Activated CD4-positive, alpha-beta T cell treated with anti-CD3 and anti-CD28 coated beads, Interleukin-10, Interleukin-2, amounts not matched to agents 100 ng/mL and 50 ng/mL, durations not matched to agents 16 hours and 8 hours (primary cell): ENCODE data around the gene GPC3.
"Not testable (repeated sequence)": the region's sequence is repeated elsewhere in the genome, so short reads cannot be mapped to it uniquely, and the experiment has no call there.

Source experiments
- DNase-seq: peaks from one replicate; pipeline ENCODE4 v3.0.0-alpha.2; 2020

The GPC3 gene

DNA sequence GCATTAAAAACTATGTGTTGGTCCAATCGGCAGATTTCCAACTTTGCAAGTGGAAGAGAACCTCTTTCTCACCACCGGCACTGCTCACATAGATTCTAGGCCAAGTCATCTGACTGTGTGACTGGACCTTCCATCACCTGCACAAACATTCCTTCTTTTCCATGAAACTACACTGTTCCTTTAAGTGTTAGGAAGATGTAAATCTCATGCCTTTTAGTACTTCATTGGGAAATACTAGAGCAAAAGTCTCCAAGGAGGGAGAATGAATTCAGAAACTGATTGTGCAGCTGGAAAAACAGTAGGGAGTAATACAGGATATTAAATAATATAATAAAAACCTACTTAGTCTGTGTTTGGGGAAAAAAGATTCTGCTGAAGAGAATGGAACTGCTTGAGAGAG is 238.2 kb downstream of the GPC3 start:
- no peak for DNase-seq

DNA sequence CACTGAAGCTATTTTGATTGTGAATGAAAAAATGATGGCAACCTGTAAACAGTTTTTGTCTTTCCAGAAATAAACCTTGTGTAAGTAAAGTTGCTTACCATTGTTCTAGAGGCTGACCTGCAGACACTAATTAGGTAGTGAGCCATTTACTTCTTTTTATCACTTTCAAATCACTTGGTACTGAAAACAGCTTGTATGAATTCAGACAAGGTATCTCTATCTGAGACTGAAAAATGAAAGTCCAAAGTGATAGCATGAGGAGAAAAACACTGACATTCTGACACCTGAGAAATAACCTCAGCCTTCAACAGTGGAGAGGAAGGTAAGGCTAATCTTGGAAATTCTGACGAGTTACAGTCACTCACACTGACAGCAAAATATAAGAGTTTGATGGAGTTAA is 238.8 kb downstream of the GPC3 start:
- DNase-seq = no peak

DNA sequence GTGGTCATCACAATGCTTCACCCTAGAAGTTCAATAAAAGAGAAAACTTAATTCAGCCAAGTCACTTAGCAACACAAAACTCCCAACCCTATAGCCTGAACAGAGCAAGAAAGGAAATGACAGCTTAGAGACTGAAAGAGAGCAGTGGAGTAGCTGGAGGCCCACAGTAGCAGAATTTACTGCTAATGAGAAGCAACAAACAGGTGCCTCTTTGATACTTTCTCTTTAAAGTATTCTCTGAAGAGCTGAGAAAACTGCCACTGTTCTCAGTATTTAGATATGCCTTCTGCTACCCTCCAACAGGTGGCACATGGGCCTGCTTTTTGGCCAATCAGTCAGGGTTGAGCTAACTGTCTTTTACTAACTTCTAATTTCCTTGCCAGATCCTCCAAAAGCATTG is 240.0 kb downstream of the GPC3 start:
- no peak for DNase-seq

DNA sequence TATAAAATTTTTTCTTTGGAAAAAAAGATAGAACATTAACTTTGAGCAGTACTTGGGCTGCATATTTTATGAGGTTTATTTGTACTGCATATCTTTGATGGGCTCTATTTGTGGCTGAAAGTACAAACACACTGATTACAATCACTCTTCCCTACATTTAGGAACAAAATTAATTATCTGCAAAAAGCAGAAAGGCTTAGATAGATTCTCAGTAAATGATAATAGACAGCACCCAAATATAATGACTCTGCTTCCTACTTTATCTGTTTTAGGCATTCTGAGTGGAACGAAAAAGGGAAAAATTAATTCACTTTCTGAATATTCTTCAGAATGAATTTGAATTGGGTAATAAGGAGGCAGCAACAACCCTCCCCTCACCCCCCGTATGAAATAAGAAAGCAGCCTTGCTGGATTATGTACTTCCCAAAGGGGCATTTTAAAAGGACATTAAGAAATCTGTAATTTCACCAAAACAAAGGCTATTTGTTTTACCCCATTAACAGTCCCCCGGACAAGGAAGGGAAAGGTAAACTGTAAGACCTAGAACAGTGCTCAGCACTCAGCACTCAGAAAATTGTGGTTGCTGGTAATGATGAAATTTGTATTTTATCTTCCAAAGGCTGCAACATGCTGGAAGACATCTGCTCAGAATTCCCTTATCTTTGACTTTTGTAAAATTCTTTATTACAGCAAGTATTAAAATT is 242.6 kb downstream of the GPC3 start:
- DNase-seq = no peak

DNA sequence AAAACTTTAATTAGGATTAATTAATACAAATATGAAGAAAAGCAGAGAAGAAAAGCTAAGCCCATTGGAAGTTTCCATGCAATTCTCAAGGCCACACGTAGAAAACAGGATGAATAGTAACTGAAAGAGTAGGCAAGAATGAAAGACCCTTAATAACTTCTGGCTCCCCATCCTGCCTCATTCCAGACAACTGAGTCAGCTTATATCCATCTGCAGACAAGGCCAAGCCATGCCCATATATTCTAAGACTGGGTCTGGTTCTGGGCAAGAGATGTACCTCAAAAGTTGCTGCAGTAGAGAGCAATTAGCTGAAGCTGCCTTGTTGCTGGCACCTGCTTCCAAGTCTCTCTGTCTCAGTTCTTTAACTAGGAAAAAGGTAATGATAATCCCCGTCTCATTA is 244.1 kb downstream of the GPC3 start:
- DNase-seq = no peak

DNA sequence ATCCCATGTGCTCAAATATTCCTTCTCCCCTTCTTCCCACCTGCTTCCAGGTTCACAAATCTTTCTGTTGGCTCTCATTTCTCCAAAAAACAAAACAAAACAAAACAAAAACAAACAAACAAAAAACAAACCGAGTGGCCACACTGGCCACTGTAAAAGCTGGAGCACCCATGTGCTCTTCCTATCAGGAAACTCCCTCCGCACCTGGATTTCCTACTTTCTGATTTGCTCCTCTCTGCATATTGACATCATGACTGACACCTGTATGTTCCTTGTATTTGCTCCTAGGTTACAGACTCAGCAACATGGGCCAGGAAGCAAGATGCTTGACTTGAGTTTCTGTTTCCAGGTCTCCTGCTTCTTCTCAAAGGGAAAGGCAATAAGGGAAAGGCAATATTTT is 258.8 kb downstream of the GPC3 start:
- no peak for DNase-seq

DNA sequence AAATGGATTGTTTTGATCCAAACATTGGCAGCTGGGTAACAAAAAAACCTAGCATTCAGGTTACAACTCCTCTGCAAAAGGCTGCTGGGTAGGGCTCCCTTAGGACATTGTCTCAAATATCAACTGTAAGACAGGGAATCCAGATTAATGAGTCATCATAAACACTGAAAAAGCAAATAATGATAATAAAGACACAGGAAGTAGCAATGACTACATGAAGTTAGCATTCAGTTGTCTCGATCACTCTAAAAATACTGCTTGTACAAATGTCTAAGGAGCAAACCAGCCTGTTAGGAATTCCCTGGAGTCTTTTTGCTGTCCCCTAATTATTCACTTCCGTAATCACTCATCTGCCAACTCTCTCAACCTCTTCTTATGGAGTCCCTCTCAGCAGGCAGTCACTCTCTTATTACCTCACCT is 259.2 kb downstream of the GPC3 start:
- DNase-seq = no peak

DNA sequence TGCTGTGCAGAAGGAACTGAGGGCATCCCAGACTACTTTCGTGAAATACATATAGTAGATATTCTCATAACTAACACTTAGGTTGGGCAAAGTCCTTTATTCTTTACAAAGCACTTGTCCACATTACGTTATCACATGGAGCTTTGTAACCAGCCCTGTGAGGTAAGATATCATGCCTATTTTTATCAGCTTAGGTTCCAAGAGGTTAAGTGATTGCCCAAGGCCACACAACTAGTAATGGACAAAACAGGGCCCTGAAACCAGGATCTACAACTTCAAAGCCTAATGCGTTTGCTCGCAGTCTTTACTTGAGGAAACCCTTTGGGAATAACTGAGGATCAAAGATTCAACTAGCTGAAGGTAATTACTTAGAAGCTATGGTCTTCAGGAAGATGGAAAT is 261.5 kb downstream of the GPC3 start:
- no peak for DNase-seq

DNA sequence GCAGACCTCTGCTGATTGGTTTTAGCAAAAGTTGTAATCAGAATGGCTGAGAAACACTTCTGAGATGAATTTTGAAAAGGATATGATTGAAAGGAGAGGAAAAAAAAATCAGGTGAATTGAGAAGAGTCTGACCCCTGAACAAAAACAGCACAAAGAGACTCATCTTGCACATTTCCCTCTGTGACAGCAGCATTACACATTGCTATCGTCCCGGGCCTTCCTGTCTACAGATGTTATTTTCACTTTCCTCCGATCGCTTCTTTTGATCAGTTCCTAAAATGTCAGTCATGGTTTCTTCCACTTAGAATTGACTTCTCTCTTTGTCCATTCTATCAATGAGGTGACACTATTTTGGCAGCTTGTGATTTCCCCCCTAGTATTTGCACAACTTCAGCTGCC is 262.6 kb downstream of the GPC3 start:
- no peak for DNase-seq

DNA sequence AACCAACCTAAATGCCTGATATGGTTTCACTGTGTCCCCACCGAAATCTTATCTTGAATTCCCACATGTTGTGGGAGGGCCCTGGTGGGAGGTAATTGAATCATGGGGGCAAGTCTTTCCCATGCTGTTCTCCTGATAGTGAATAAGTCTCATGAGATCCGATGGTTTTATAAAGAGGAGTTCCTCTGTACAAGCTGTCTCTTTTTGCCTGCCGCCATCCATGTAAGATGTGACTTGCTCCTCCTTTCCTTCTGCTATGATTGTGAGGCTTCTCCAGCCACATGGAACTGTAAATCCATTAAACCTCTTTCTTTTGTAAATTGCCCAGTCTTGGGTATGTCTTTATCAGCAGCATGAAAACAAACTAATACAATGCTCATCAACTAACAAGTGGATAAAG is 265.1 kb downstream of the GPC3 start:
- DNase-seq = not testable (repeated sequence)

DNA sequence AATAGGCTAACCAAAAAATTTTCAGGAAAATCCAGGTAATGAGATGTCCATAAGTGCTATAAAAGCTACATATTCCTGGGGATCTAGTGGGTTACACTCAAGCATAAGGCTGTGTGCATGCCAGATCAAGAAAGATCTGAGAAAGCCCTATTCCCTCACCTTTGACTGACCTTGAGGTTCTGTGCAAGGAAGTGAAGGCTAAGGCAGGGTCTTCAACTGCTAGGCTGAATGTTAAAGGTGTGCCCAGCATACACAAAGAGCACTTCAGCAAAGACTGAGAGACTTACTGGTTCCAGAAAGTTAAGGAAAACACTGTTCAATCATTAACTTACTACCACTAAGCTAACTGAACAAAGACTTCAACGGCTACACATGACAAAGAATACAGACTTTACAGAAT is 269.7 kb downstream of the GPC3 start:
- no peak for DNase-seq

DNA sequence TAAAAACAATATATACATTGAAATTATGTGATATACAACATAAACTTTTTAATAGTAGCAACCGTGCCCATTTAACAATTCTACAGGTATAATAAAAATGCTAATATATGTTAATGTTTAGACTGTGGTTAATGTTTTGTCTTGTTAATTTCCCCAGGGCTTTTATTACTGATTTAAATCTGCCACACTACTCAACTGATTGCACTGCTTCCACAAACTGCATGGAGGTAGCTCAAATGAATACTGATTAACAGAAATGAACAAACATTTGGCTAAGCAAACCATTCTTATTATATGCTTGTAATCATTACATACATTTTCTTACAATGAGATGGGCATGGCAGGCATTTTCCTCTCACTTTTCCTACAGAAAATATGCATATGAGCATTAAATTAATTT is 275.9 kb downstream of the GPC3 start:
- no peak for DNase-seq

DNA sequence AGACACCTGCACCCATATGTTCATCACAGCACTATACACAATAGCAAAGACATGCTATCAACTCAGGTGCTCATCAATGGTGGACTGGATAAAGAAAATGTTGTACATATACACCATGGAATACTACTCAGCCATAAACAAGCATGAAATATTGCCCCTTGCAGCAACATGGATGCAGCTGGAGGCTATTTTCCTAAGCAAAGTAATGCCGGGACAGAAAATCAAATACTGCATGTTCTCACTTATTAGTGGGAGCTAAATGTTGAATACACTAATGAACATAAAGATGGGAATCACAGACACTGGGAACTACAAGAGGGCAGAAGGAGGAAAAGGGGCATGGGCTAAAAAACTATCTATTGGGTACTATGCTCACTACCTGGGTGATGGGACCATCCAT is 278.5 kb downstream of the GPC3 start:
- DNase-seq = no peak

DNA sequence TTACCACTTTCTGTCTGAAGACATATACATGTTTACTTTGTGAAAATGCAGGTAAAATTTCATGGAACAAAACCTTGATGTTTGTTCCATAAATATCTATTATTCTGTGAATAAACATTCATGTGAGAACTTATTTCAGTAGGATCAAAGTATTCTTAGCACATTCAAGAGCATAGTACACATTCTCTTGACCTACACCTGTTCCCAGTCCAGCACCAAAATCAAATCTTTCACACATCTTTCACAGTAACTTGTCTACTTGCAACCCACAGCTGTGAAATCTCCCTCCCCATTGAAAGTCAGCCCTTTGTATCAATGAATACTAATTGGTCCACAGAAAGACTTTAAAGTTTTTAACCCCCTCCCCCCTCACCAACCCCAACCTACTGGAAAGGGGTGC is 283.2 kb downstream of the GPC3 start:
- no peak for DNase-seq

DNA sequence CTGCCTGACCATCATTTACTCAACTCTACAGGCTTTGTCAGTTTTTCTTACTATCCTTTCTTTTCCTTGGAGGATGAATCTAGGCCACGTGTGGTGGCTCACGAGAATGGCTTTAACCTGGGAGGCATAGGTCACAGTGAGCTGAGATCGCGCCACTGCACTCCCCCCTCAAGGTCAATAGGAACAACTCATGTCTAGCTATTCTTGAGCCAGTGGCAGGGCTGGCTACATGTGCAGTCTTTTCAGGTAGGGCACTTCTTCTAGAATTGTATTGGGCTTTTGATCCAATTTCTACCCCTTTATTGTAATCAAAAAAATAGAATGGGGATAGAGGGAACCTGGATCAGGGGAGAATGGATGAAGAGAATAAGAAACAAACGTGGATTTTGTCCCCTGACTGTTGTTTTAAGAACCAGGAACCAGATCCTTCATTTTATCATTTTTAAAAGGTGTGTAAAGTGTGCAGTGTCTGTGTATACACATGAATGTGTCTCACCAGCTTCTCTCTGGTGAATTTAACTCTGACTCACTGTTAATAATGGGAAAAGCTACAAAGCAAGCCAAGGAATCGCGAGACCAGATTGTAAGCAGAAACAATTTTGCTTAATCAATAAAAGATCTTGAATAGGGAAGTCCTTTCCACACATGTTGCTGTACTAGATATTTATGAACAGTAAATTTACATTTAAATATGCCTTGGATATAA is 286.2 kb downstream of the GPC3 start:
- DNase-seq = no peak

DNA sequence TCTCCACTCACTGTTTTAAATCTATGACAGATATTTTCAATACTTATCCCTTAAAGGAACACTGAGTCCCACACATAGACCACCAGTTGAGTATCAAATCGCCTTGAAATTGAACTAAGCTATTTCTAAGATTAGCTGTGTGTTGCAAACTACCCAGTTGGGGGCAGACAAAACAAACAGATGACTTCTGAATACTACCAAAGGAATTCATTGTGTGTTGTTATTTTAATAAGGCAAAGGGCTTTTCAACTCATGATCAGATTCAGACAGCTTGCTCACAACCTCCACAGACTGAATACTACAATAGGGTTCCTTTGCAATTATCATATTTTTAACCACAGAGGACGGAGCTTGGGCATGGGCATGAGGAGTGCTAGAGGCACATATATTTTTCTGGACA is 287.1 kb downstream of the GPC3 start:
- DNase-seq = no peak

DNA sequence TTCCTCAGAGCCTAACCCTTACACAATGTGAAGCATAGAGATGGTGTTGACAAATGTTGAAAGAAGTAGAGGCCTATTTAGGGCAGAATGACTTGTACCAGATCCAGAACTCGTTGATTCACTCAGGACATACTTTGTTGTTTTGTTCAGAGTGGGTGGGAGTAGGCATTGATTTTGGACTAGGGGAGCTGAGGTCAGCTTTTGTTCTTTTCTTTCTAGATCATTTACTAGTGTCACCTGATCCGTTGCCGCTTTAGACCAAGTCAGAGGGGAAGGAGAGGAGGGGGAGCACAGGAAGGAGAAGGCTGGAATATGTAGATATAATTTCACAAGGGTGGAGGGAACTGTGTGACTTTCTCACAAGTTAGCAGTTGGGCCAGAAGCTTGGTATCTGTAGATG is 287.7 kb downstream of the GPC3 start:
- DNase-seq = no peak

DNA sequence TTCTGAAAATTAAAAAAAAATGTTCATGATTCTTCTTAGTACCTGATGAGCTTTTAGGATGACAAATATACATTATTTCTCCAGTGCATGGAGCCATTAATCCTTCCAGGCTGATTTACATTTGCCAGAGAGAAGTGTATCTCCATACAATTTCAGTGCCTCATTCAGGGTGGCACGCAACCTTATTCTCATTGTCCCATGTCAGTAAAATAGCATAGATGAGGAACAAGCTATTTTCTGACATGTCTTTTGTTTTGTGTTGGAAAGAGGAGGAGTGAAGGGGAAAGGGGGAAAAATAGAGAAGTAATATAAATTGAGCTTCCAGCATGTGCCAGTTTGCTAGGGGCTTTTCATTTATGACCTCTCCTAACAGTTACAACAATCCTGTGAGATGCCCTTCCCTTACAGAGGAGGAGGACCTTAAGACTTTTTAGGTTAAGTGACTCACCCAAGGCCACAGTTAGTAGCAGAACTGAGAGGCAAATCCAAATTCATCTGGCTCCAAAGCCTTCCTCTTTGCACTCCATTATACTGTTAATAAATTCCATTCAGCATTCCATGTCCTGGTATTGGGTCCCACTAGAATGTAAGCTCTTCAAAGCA is 295.3 kb downstream of the GPC3 start:
- DNase-seq = no peak

DNA sequence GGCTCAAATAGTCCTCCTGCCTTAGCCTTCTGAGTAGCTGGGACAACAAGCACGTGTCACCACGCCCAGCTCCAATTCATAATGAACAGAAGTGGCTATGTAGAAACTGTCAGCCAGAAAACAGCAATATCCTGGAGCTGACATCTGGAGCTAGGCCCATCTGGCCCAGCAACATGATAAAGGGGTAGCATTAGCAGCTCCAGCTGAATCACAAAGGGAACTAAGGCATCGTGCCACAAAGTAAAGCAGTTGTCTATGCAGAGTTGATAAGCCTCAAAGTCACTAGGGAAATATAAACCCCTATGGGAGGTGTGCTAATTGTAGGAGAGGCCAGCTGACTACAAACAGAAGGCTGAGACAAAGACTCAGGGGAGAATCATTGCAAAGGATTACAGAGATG is 299.6 kb downstream of the GPC3 start:
- no peak for DNase-seq

DNA sequence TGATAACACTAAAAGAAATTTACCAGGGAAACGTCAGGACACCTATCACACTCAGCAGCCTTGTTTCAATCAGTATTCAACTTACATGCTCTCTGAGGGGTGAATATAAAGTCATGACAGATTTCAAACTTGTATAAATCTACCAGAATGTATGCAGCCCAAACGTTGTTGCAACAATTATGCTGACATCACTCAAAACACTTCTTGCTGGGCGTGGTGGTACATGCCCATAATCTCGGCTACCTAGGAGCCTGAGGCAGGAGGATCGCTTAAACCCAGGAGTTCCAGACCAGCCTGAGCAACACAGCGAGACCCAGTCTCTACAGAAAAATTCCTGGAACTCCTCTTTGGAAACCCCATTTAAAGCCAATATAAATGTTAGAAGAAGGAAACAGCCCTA is 303.5 kb downstream of the GPC3 start:
- no peak for DNase-seq

DNA sequence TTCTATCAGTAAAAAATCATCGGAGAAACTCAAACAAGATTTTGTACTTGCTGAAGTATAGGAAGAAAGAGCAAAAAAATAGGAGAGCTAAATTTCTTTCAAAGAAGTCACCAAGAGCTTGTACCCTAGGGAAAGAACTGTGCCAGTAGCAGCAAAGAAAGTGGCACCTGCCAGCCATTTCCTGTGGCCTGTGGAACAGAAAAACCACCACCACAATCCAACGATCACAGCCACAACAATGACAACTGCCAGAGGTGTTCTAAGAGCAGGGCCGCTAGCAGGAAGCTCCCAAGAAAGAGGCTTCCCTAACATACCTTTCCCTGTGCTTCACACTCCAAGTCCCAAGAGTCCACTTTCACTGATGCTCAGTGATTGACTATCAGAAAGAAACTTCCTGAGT is 304.0 kb downstream of the GPC3 start:
- DNase-seq = peak; percentile 3

DNA sequence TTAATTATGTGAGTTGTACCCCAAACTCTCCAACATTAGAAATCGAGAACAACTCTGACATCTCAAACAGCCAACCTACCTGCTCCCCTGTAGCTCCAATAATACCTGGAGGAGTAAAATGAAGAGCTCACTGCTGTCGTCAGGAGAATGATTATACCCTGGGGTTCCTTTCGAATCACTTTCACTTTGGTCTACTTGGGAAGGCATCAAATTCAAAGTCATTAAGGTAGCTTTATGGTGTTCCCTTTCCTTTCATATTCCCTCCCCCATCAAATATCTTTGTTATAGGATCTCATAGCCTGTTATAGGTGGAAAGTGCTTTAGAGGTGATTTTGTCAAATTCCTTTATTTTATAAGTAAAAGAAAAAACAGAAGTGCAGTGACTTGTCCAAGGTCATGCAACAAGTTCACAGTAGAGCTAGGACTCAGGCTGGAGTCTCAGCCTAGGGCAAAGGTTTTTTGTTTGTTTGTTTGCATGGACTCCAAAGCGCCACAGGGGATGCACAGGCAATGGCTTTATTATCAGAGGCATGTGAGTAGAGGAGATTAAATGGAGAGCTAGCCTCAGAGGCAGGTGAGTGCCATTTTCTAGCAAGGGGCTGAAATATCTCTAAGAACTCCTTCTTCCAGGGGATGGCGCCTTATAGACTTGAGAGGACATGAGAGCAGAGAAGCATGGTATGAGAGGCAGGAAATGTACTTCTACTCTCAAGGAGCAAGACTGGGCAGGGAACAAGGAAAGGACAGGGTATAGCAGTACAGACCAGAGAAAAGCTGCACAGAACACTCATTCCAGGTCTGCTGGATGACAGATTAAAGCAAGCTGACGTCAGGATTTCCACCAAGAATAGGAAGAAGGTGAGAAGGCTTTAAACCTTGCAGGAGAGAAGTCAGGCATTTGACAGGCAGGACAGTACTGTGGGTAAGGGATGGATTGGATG is 308.0 kb downstream of the GPC3 start:
- no peak for DNase-seq

DNA sequence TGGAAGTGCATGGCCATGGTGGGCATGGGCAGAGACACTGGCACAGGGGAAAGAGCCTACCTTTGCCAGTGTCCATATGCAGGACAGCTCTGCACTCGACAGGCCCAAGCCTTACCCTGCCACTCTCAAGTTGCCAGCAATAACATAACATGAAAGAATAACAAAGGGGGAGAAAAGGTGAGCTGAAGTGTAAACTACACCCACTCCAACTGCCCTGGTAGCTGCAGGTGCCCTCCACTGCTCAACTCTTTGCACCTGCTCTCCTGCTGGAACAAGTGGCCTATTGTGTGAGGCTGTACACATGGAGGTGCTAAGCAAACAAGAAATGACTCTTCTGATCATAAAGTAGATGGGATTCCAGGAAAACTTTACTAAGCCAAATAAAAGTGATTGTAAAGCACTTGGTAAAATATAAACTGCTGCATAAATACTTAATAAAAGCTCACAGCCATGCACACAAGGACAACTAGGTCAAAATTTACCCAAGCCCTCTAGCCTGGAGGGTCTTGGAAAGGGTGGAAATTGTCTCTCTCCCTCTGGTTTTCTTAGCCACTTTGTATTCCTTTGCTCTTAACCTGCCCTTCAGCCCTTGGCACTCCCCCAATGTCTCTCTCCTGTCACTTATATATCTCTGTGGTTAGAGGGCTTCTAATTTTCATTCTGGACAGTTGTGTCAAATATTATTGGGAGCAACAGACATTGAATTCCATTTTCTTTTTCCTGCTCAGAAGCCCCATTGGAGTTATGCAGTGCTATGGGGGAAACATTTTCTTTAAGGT is 308.9 kb downstream of the GPC3 start:
- no peak for DNase-seq
